GM12864 (cell line): ENCODE data around the gene ELOVL4.

Source experiments
- DNase-seq: peaks from one replicate; pipeline ENCODE4 v3.0.0-alpha.2; 2011; ENCODE audit warnings: low read depth
- H3K4me3 ChIP-seq: 2 replicates; pipeline ENCODE4 v1.5.1; 2011; ENCODE audit warnings: mild to moderate bottlenecking, low read depth, low read length, control low read depth
- CTCF ChIP-seq: IDR thresholded peaks from 2 replicates; pipeline ENCODE4 v1.5.1; 2011; ENCODE audit warnings: low read depth, mild to moderate bottlenecking, moderate library complexity, low read length, control low read depth, inconsistent platforms; ENCODE audit errors: missing control alignments

ELOVL4 gene

GRCh38 chr6:79869600-79870084 lies 77.7 kb downstream of the ELOVL4 start:
- DNase-seq: peak; percentile 38
- no peak overlapping the region for H3K4me3 ChIP-seq
- TF ChIP-seq CTCF: peak; percentile 95

- no peak for DNase-seq
- TF ChIP-seq CTCF: no peak
- H3K4me3 ChIP-seq: no peak overlapping the region
These were observed 78.2 kb downstream of the ELOVL4 start for GRCh38 chr6:79869184-79869583.

GRCh38 chr6:79868098-79868722 lies 79.1 kb downstream of the ELOVL4 start:
- peak; percentile 48 for TF ChIP-seq CTCF
- DNase-seq: peak; percentile 13
- no peak overlapping the region for H3K4me3 ChIP-seq
